Stromal cell of bone marrow (primary cell): ENCODE results near the gene SMIM13.

Experiments used
- DNase-seq: peaks from one replicate; pipeline ENCODE4 v3.0.0-alpha.2; 2012; ENCODE audit warnings: low read depth

The SMIM13 gene

GRCh38 chr6:11122380-11122779, 28.7 kb downstream of the SMIM13 start:
- no peak for DNase-seq

GRCh38 chr6:11123978-11124377, 30.3 kb downstream of the SMIM13 start:
- no peak for DNase-seq

- DNase-seq = peak; percentile 17
These were observed 33.2 kb downstream of the SMIM13 start for GRCh38 chr6:11126876-11127275.

GRCh38 chr6:11128608-11129007, 35.0 kb downstream of the SMIM13 start:
- no peak for DNase-seq

- no peak for DNase-seq
These were observed 36.4 kb downstream of the SMIM13 start for GRCh38 chr6:11129908-11130565.

- DNase-seq = no peak
These were observed 37.0 kb downstream of the SMIM13 start for GRCh38 chr6:11130605-11131004.

- no peak for DNase-seq
These were observed 38.7 kb downstream of the SMIM13 start for GRCh38 chr6:11132194-11132888.

GRCh38 chr6:11133281-11133680, 39.6 kb downstream of the SMIM13 start:
- DNase-seq = no peak

GRCh38 chr6:11136809-11137208, 43.2 kb downstream of the SMIM13 start:
- DNase-seq = no peak

- DNase-seq = no peak
These were observed 45.7 kb downstream of the SMIM13 start for GRCh38 chr6:11139051-11139960.

GRCh38 chr6:11140056-11140455, 46.4 kb downstream of the SMIM13 start:
- no peak for DNase-seq

- no peak for DNase-seq
These were observed 47.7 kb downstream of the SMIM13 start for GRCh38 chr6:11141295-11141694.

- no peak for DNase-seq
These were observed 48.8 kb downstream of the SMIM13 start for GRCh38 chr6:11142296-11143027.

GRCh38 chr6:11143394-11144371, 50.0 kb downstream of the SMIM13 start:
- DNase-seq = peak; percentile 71

- DNase-seq = peak; percentile 50
These were observed 50.8 kb downstream of the SMIM13 start for GRCh38 chr6:11144393-11144851.

GRCh38 chr6:11146117-11146826, 52.6 kb downstream of the SMIM13 start:
- no peak for DNase-seq

- no peak for DNase-seq
These were observed 55.9 kb downstream of the SMIM13 start for GRCh38 chr6:11149551-11149950.

- DNase-seq = no peak
These were observed 57.9 kb downstream of the SMIM13 start for GRCh38 chr6:11151488-11151887.

GRCh38 chr6:11152581-11152980, 58.9 kb downstream of the SMIM13 start:
- no peak for DNase-seq

GRCh38 chr6:11153447-11153846, 59.8 kb downstream of the SMIM13 start:
- no peak for DNase-seq
